Neural progenitor cell (in vitro differentiated cells): ENCODE measurements around the gene CCDC178. TPM values are rescaled to one million over a fixed set of nuclear protein-coding genes. Genes with fewer than 3 reads are reported as not detected.

Experiments used
- DNase-seq: peaks from one replicate; pipeline ENCODE4 v3.0.0-alpha.2; 2016; ENCODE audit warnings: low spot score
- H2AFZ ChIP-seq: fragments of 200-600 bp; sonication (generic); replicated peaks from 2 replicates; pipeline ENCODE4 v1.6.1; 2016; ENCODE audit warnings: antibody characterized with exemption
- H3F3A ChIP-seq: fragments of 200-600 bp; sonication (generic); 2 replicates; pipeline ENCODE4 v1.6.1; 2016; ENCODE audit warnings: antibody characterized with exemption, low read depth
- H3K27ac ChIP-seq: fragments of 200-600 bp; sonication (generic); 2 replicates; pipeline ENCODE4 v1.5.1; 2016; ENCODE audit warnings: mild to moderate bottlenecking
- H3K27me3 ChIP-seq: fragments of 200-600 bp; sonication (generic); 2 replicates; pipeline ENCODE4 v1.6.1; 2016; ENCODE audit warnings: mild to moderate bottlenecking, moderate library complexity
- H3K36me3 ChIP-seq: fragments of 200-600 bp; sonication (generic); 2 replicates; pipeline ENCODE4 v1.5.1; 2016
- H3K4me1 ChIP-seq: fragments of 200-600 bp; sonication (generic); 2 replicates; pipeline ENCODE4 v1.6.1; 2016; ENCODE audit warnings: mixed run types
- H3K4me2 ChIP-seq: fragments of 200-600 bp; sonication (generic); 2 replicates; pipeline ENCODE4 v1.6.1; 2016
- H3K4me3 ChIP-seq: fragments of 200-600 bp; sonication (generic); 2 replicates; pipeline ENCODE4 v1.5.1; 2016
- H3K79me2 ChIP-seq: fragments of 200-600 bp; sonication (generic); 2 replicates; pipeline ENCODE4 v1.6.1; 2016; ENCODE audit warnings: low read depth
- H3K9ac ChIP-seq: fragments of 200-600 bp; sonication (generic); 2 replicates; pipeline ENCODE4 v1.6.1; 2016
- H3K9me3 ChIP-seq: fragments of 200-600 bp; sonication (generic); 2 replicates; pipeline ENCODE4 v1.5.1; 2016; ENCODE audit warnings: low read depth
- H4K20me1 ChIP-seq: fragments of 200-600 bp; sonication (generic); 2 replicates; pipeline ENCODE4 v1.6.1; 2016; ENCODE audit warnings: low read depth
- H3K27ac Mint-ChIP-seq: 3 replicates; pipeline ENCODE4 v1.8.0; 2021; ENCODE audit warnings: mixed read lengths
- H3K27me3 Mint-ChIP-seq: 2 replicates; pipeline ENCODE4 v1.8.0; 2022; ENCODE audit warnings: low read depth, mild to moderate bottlenecking, inconsistent platforms, moderate library complexity, mixed read lengths; ENCODE audit not compliant: insufficient read depth
- H3K36me3 Mint-ChIP-seq: 3 replicates; pipeline ENCODE4 v1.8.0; 2021; ENCODE audit warnings: mixed read lengths
- H3K4me1 Mint-ChIP-seq: 3 replicates; pipeline ENCODE4 v1.8.0; 2021; ENCODE audit warnings: mixed read lengths
- H3K4me3 Mint-ChIP-seq: 3 replicates; pipeline ENCODE4 v1.8.0; 2021; ENCODE audit warnings: mild to moderate bottlenecking, moderate library complexity, mixed read lengths
- H3K9me3 Mint-ChIP-seq: 3 replicates; pipeline ENCODE4 v1.8.0; 2020; ENCODE audit warnings: mixed read lengths
- CTCF ChIP-seq: fragments of 200-600 bp; sonication (generic); IDR thresholded peaks from 2 replicates; pipeline ENCODE4 v1.5.1; 2017; ENCODE audit warnings: antibody characterized with exemption, mild to moderate bottlenecking
- EZH2 ChIP-seq: fragments of 200-600 bp; sonication (generic); IDR thresholded peaks from 2 replicates; pipeline ENCODE4 v1.6.1; 2017; ENCODE audit warnings: antibody characterized with exemption, mild to moderate bottlenecking, moderate library complexity
- EZH2phosphoT487 ChIP-seq: fragments of 200-600 bp; sonication (generic); IDR thresholded peaks from 2 replicates; pipeline ENCODE4 v1.6.1; 2017; ENCODE audit warnings: antibody characterized with exemption
- total RNA-seq: library from RNA; depleted of rRNA; stranded (reverse); fragments of >200 nt; gene quantifications from 2 replicates; pipeline ENCODE4 v1.2.3, GENCODE V29; 2015; ENCODE audit warnings: low replicate concordance

The CCDC178 gene
- total RNA-seq, 1 donor from 2014 or later = 0.51 TPM

GRCh38 chr18:33375829-33376228 lies 64.7 kb downstream of the CCDC178 start:
- no peak overlapping the region for H3K27ac Mint-ChIP-seq
- H3K4me1 Mint-ChIP-seq = no peaks in the 10 kb centered on the region
- H3K79me2 ChIP-seq = no peaks in the 10 kb centered on the region

GRCh38 chr18:33372442-33372841 lies 68.1 kb downstream of the CCDC178 start:
- no peak overlapping the region for H2AFZ ChIP-seq
- no peaks in the 10 kb centered on the region for H3K36me3 ChIP-seq
- no peaks in the 10 kb centered on the region for H4K20me1 ChIP-seq
- no peak overlapping the region for H3K27ac ChIP-seq
- Mint-ChIP-seq H3K9me3 (no peaks in the 10 kb centered on the region), H3K36me3 (no peaks in the 10 kb centered on the region), H3K27ac (no peak overlapping the region), H3K4me3 (no peak overlapping the region), H3K27me3 (peaks cover 2% of the 10 kb centered on the region), H3K4me1 (no peaks in the 10 kb centered on the region)
- no peaks in the 10 kb centered on the region for H3K4me1 ChIP-seq
- no peak overlapping the region for H3K9ac ChIP-seq
- H3K4me2 ChIP-seq = no peak overlapping the region
- no peaks in the 10 kb centered on the region for H3F3A ChIP-seq
- TF ChIP-seq CTCF = no peak
- no peak for TF ChIP-seq EZH2phosphoT487
- no peak for TF ChIP-seq EZH2
- no peaks in the 10 kb centered on the region for H3K9me3 ChIP-seq
- no peak for DNase-seq
- no peaks in the 10 kb centered on the region for H3K79me2 ChIP-seq
- no peak overlapping the region for H3K4me3 ChIP-seq
- no peaks in the 10 kb centered on the region for H3K27me3 ChIP-seq

More at GRCh38 chr18:33375829-33376228, 64.7 kb downstream of the CCDC178 start:
- DNase-seq = no peak
- Histone ChIP-seq H3K9me3 (no peaks in the 10 kb centered on the region), H3K27me3 (no peaks in the 10 kb centered on the region), H3K27ac (no peak overlapping the region), H3K4me1 (no peaks in the 10 kb centered on the region), H4K20me1 (no peaks in the 10 kb centered on the region), H3K36me3 (no peaks in the 10 kb centered on the region), H3F3A (no peaks in the 10 kb centered on the region), H3K9ac (no peak overlapping the region), H3K4me2 (no peak overlapping the region), H2AFZ (no peak overlapping the region), H3K4me3 (no peak overlapping the region)
- H3K9me3 Mint-ChIP-seq = no peaks in the 10 kb centered on the region
- H3K36me3 Mint-ChIP-seq = no peaks in the 10 kb centered on the region
- H3K27me3 Mint-ChIP-seq = peaks cover 2% of the 10 kb centered on the region
- H3K4me3 Mint-ChIP-seq = no peak overlapping the region
- TF ChIP-seq EZH2phosphoT487 (no peak), EZH2 (no peak), CTCF (no peak)

GRCh38 chr18:33369711-33370449 lies 70.6 kb downstream of the CCDC178 start:
- H3K9ac ChIP-seq = no peak overlapping the region
- DNase-seq = no peak
- H3K27ac ChIP-seq = no peak overlapping the region
- no peaks in the 10 kb centered on the region for H3F3A ChIP-seq
- H2AFZ ChIP-seq = no peak overlapping the region
- no peaks in the 10 kb centered on the region for H3K9me3 ChIP-seq
- no peaks in the 10 kb centered on the region for H3K27me3 ChIP-seq
- H3K9me3 Mint-ChIP-seq = no peaks in the 10 kb centered on the region
- no peaks in the 10 kb centered on the region for H3K36me3 ChIP-seq
- H3K4me1 Mint-ChIP-seq = no peaks in the 10 kb centered on the region
- peaks cover 2% of the 10 kb centered on the region for H3K27me3 Mint-ChIP-seq
- H3K4me3 Mint-ChIP-seq = no peak overlapping the region
- no peaks in the 10 kb centered on the region for H3K36me3 Mint-ChIP-seq
- no peaks in the 10 kb centered on the region for H4K20me1 ChIP-seq
- no peak overlapping the region for H3K4me2 ChIP-seq
- no peaks in the 10 kb centered on the region for H3K4me1 ChIP-seq
- no peak overlapping the region for H3K27ac Mint-ChIP-seq
- no peaks in the 10 kb centered on the region for H3K79me2 ChIP-seq
- H3K4me3 ChIP-seq = no peak overlapping the region
- no peak for TF ChIP-seq EZH2
- TF ChIP-seq EZH2phosphoT487 = no peak
- no peak for TF ChIP-seq CTCF
